Natural killer cell (primary cell): ENCODE data around the gene CRKL. TPM values are rescaled to one million over a fixed set of nuclear protein-coding genes. Genes with fewer than 3 reads are reported as not detected.
A peak's percentile ranks its signal among the peaks of the same experiment; 100 is the strongest.

Experiments
- ATAC-seq, 3 donors: fragments of 150-1000 bp in 2 of 3; fragments of 200-7000 bp in 1 of 3; cut with Tn5 transposase; 1 replicate in 1 of 3; 2 replicates in 2 of 3; pipeline ENCODE4 v1.10.0; 2021; ENCODE audit warnings: mild to moderate bottlenecking in 2 of 3, moderate library complexity in 2 of 3
- DNase-seq, 2 donors: peaks; one replicate each; pipeline versions ENCODE4 v3.0.0 to v3.0.0-alpha.2; 2013 to 2021; ENCODE audit warnings: mixed read lengths in 1 of 2
- H3K27ac ChIP-seq: one replicate; pipeline ENCODE4 v1.5.1; 2013; ENCODE audit warnings: mild to moderate bottlenecking, low read length
- H3K27me3 ChIP-seq: one replicate; pipeline ENCODE4 v1.6.1; 2013; ENCODE audit warnings: low read length; ENCODE audit not compliant: control insufficient read depth, insufficient read depth
- H3K36me3 ChIP-seq: one replicate; pipeline ENCODE4 v1.6.1; 2013; ENCODE audit warnings: low read length; ENCODE audit not compliant: control insufficient read depth, insufficient read depth
- H3K4me1 ChIP-seq: one replicate; pipeline ENCODE4 v1.6.1; 2013; ENCODE audit warnings: low read length; ENCODE audit not compliant: control insufficient read depth, insufficient read depth
- H3K4me3 ChIP-seq: one replicate; pipeline ENCODE4 v1.5.1; 2013; ENCODE audit warnings: low read length
- H3K9me3 ChIP-seq: one replicate; pipeline ENCODE4 v1.6.1; 2013; ENCODE audit warnings: low read length; ENCODE audit not compliant: control insufficient read depth, insufficient read depth
- H3K27ac Mint-ChIP-seq, 2 donors: one replicate each; pipeline ENCODE4 v1.8.0; 2022; ENCODE audit warnings: mild to moderate bottlenecking in 2 of 2, mixed read lengths in 2 of 2, moderate library complexity in 1 of 2
- H3K27me3 Mint-ChIP-seq, 2 donors: one replicate each; pipeline ENCODE4 v1.8.0; 2022; ENCODE audit warnings: low read depth in 2 of 2, mixed read lengths in 2 of 2
- H3K36me3 Mint-ChIP-seq: one replicate; pipeline ENCODE4 v1.8.0; 2022; ENCODE audit warnings: mixed read lengths
- H3K4me1 Mint-ChIP-seq, 2 donors: one replicate each; pipeline ENCODE4 v1.8.0; 2022; ENCODE audit warnings: mixed read lengths in 2 of 2
- H3K4me3 Mint-ChIP-seq: one replicate; pipeline ENCODE4 v1.8.0; 2022; ENCODE audit warnings: mild to moderate bottlenecking, moderate library complexity, mixed read lengths
- H3K9me3 Mint-ChIP-seq, 2 donors: one replicate each; pipeline ENCODE4 v1.8.0; 2022; ENCODE audit warnings: mixed read lengths in 2 of 2
- CTCF ChIP-seq: fragments of 200-600 bp; IDR thresholded peaks from one replicate; pipeline ENCODE4 v1.8.0; 2022; ENCODE audit warnings: antibody characterized with exemption
- WGBS: methylation state at CpG from one replicate; pipeline ENCODE4 v1.1.7; 2013; ENCODE audit warnings: missing lambda C conversion rate; ENCODE audit not compliant: insufficient coverage; 5-methylcytosine and 5-hydroxymethylcytosine counted together
- intact Hi-C: fragments of 100-400 bp; cut with micrococcal nuclease; formaldehyde crosslinking; loops from one replicate; pipeline ENCODE4 v1.14.2; 2022
- total RNA-seq, 4 donors: library from RNA; stranded (reverse); fragments of 120-200 nt in 1 of 4; gene quantifications; one replicate each; pipeline versions ENCODE4 v1.2.3 to v1.2.4, GENCODE V29; 2013 to 2022

Gene CRKL
- total RNA-seq, 3 donors from 2014 or later (not counting 1 experiment from before 2014, with no cell fraction given) = 50.7 to 71.2 (median 67.4) TPM

GRCh38 chr22:20953668-20954500 lies 36.7 kb downstream of the CRKL start:
- Mint-ChIP-seq H3K36me3 (peaks cover 4% of the 10 kb centered on the region), H3K27ac (peak overlapping the region in 1 of 2 donors; percentile 47), H3K9me3 (no peaks in the 10 kb centered on the region), H3K27me3 (no peaks in the 10 kb centered on the region), H3K4me1 (peaks cover 18 to 29% of the 10 kb centered on the region in 2 donors), H3K4me3 (no peak overlapping the region)
- WGBS = 95% methylated on average over 8 of the region's 8 CpGs
- H3K9me3 ChIP-seq = no peaks in the 10 kb centered on the region
- peaks cover 41% of the 10 kb centered on the region for H3K36me3 ChIP-seq
- intact Hi-C loops = no loop called here
- no peak for ATAC-seq
- H3K4me3 ChIP-seq = no peak overlapping the region
- H3K27ac ChIP-seq = no peak overlapping the region
- no peak for TF ChIP-seq CTCF
- H3K4me1 ChIP-seq = peaks cover 30% of the 10 kb centered on the region
- no peaks in the 10 kb centered on the region for H3K27me3 ChIP-seq
- DNase-seq = no peak

- H3K4me1 Mint-ChIP-seq = peaks cover 8 to 16% of the 10 kb centered on the region in 2 donors
- no peaks in the 10 kb centered on the region for H3K9me3 Mint-ChIP-seq
- H3K27me3 ChIP-seq = no peaks in the 10 kb centered on the region
- TF ChIP-seq CTCF = no peak
- H3K4me3 ChIP-seq = no peak overlapping the region
- H3K36me3 ChIP-seq = peaks cover 30% of the 10 kb centered on the region
- DNase-seq (no peak), ATAC-seq (no peak)
- H3K9me3 ChIP-seq = no peaks in the 10 kb centered on the region
- H3K4me1 ChIP-seq = peaks cover 22% of the 10 kb centered on the region
- H3K27ac Mint-ChIP-seq = no peak overlapping the region
- no peaks in the 10 kb centered on the region for H3K27me3 Mint-ChIP-seq
- no peaks in the 10 kb centered on the region for H3K36me3 Mint-ChIP-seq
- intact Hi-C loops = no loop called here
- H3K27ac ChIP-seq = no peak overlapping the region
- WGBS = 95% methylated on average over 7 of the region's 7 CpGs
- no peak overlapping the region for H3K4me3 Mint-ChIP-seq
Observed at GRCh38 chr22:20955548-20955947, 38.3 kb downstream of the CRKL start.

- H3K36me3 ChIP-seq = peaks cover 22% of the 10 kb centered on the region
- peak overlapping the region; percentile 65 for H3K4me3 ChIP-seq
- no peaks in the 10 kb centered on the region for H3K27me3 ChIP-seq
- ATAC-seq (peak in 1 of 3 donors; percentile 7), DNase-seq (no peak)
- Mint-ChIP-seq H3K27ac (peak overlapping the region in 1 of 2 donors; percentile 82), H3K9me3 (no peaks in the 10 kb centered on the region), H3K27me3 (no peaks in the 10 kb centered on the region), H3K4me1 (peaks cover 8 to 16% of the 10 kb centered on the region in 2 donors), H3K4me3 (peak overlapping the region; percentile 89), H3K36me3 (no peaks in the 10 kb centered on the region)
- H3K4me1 ChIP-seq = peaks cover 22% of the 10 kb centered on the region
- WGBS = 65% methylated on average over 27 of the region's 27 CpGs
- no peak overlapping the region for H3K27ac ChIP-seq
- no peak for TF ChIP-seq CTCF
- H3K9me3 ChIP-seq = no peaks in the 10 kb centered on the region
- intact Hi-C loops = no loop called here
Observed at GRCh38 chr22:20956258-20957101, 39.3 kb downstream of the CRKL start.
